Liver (tissue), 9 donors: ENCODE results near the gene HENMT1. TPM values are rescaled to one million over a fixed set of nuclear protein-coding genes. Genes with fewer than 3 reads are reported as not detected.

Source experiments
- DNase-seq: peaks from one replicate; pipeline ENCODE4 v3.0.0-alpha.2; 2017; ENCODE audit warnings: low spot score
- H3K27ac ChIP-seq, 2 donors: one replicate each; pipeline ENCODE4 v1.7.0; 2013; ENCODE audit warnings: inconsistent platforms in 2 of 2, low read length in 2 of 2, control low read depth in 1 of 2, low read depth in 1 of 2, mild to moderate bottlenecking in 1 of 2
- H3K27me3 ChIP-seq, 4 donors: one replicate each; pipeline versions ENCODE4 v1.6.1 to v1.7.0; 2013; ENCODE audit warnings: low read length in 3 of 4, inconsistent platforms in 1 of 4, mild to moderate bottlenecking in 1 of 4, moderate library complexity in 1 of 4; ENCODE audit not compliant: control insufficient read depth in 4 of 4, insufficient read depth in 4 of 4
- H3K36me3 ChIP-seq, 4 donors: one replicate each; pipeline versions ENCODE4 v1.6.1 to v1.7.0; 2013; ENCODE audit warnings: low read length in 3 of 4, mild to moderate bottlenecking in 3 of 4, low read depth in 1 of 4, moderate library complexity in 1 of 4; ENCODE audit not compliant: control insufficient read depth in 4 of 4, insufficient read depth in 3 of 4
- H3K4me1 ChIP-seq, 4 donors: one replicate each; pipeline versions ENCODE4 v1.6.1 to v1.7.0; 2013; ENCODE audit warnings: low read length in 3 of 4, mild to moderate bottlenecking in 3 of 4, moderate library complexity in 1 of 4; ENCODE audit not compliant: control insufficient read depth in 4 of 4, insufficient read depth in 4 of 4
- H3K4me3 ChIP-seq, 3 donors: one replicate each; pipeline versions ENCODE4 v1.6.1 to v1.7.0; 2013; ENCODE audit warnings: low read length in 3 of 3, control low read depth in 1 of 3, low read depth in 1 of 3, mild to moderate bottlenecking in 1 of 3
- H3K9ac ChIP-seq, 2 donors: one replicate each; pipeline ENCODE4 v1.7.0; 2013; ENCODE audit warnings: low read length in 2 of 2, mild to moderate bottlenecking in 2 of 2, moderate library complexity in 2 of 2, control low read depth in 1 of 2, low read depth in 1 of 2
- H3K9me3 ChIP-seq, 4 donors: one replicate each; pipeline versions ENCODE4 v1.6.1 to v1.7.0; 2013; ENCODE audit warnings: low read length in 3 of 4; ENCODE audit not compliant: control insufficient read depth in 4 of 4
- EGR1 ChIP-seq, 2 donors: IDR thresholded peaks; 2 replicates each; pipeline ENCODE4 v1.6.1; 2016 to 2018; ENCODE audit warnings: antibody characterized with exemption in 2 of 2, low read depth in 2 of 2
- FOXA1 ChIP-seq: IDR thresholded peaks from 2 replicates; pipeline ENCODE4 v1.6.1; 2016; ENCODE audit warnings: antibody characterized with exemption
- FOXA2 ChIP-seq: IDR thresholded peaks from 2 replicates; pipeline ENCODE4 v1.6.1; 2016; ENCODE audit warnings: antibody characterized with exemption
- GABPA ChIP-seq, 2 donors: IDR thresholded peaks in 1 of 2; conservative IDR thresholded peaks in 1 of 2; 2 replicates each; pipeline ENCODE4 v1.6.1; 2016; ENCODE audit warnings: antibody characterized with exemption in 2 of 2, mild to moderate bottlenecking in 1 of 2, moderate library complexity in 1 of 2
- HNF4G ChIP-seq: IDR thresholded peaks from 2 replicates; pipeline ENCODE4 v1.6.1; 2016; ENCODE audit warnings: antibody characterized with exemption
- JUND ChIP-seq, 2 donors: IDR thresholded peaks; 2 replicates each; pipeline ENCODE4 v1.6.1; 2016; ENCODE audit warnings: antibody characterized with exemption in 2 of 2
- NR2F2 ChIP-seq: IDR thresholded peaks from 2 replicates; pipeline ENCODE4 v1.6.1; 2016; ENCODE audit warnings: antibody characterized with exemption
- RAD21 ChIP-seq, 2 donors: IDR thresholded peaks; 2 replicates each; pipeline ENCODE4 v1.6.1; 2016; ENCODE audit warnings: antibody characterized with exemption in 2 of 2, mild to moderate bottlenecking in 2 of 2
- RXRA ChIP-seq, 2 donors: IDR thresholded peaks; 2 replicates each; pipeline ENCODE4 v1.6.1; 2017 to 2018; ENCODE audit warnings: antibody characterized with exemption in 2 of 2, mild to moderate bottlenecking in 1 of 2
- SP1 ChIP-seq: IDR thresholded peaks from 2 replicates; pipeline ENCODE4 v1.6.1; 2018; ENCODE audit warnings: antibody characterized with exemption, mild to moderate bottlenecking
- TAF1 ChIP-seq: conservative IDR thresholded peaks from 2 replicates; pipeline ENCODE4 v1.6.1; 2016; ENCODE audit warnings: antibody characterized with exemption, mild to moderate bottlenecking
- YY1 ChIP-seq: IDR thresholded peaks from 2 replicates; pipeline ENCODE4 v1.6.1; 2016; ENCODE audit warnings: antibody characterized with exemption, mild to moderate bottlenecking
- WGBS: extraction: QIAGEN DNeasy Blood & Tissue Kit; methylation state at CpG from one replicate; pipeline ENCODE4 v1.1.7; 2013; 5-methylcytosine and 5-hydroxymethylcytosine counted together
- polyA plus RNA-seq, 2 donors: library from polyadenylated mRNA; stranded (reverse) in 1 of 2; unstranded in 1 of 2; fragments of 200-250 nt in 1 of 2; fragments of >200 nt in 1 of 2; fragmentation: Nextera tagmentation in 1 of 2; extraction: Ambion mirVana in 1 of 2; gene quantifications; one replicate each; pipeline versions ENCODE4 v1.2.1 to v1.2.3, GENCODE V29; 2013 to 2015
- total RNA-seq, 2 donors: library from RNA; depleted of rRNA; stranded (reverse); fragments of >200 nt; gene quantifications; one replicate each; pipeline ENCODE4 v1.2.3, GENCODE V29; 2014
- TF ChIP-seq, protein P1 (sequence below): IDR thresholded peaks from 2 replicates; pipeline ENCODE4 v1.6.1; 2016; ENCODE audit warnings: antibody characterized with exemption
- TF ChIP-seq, protein P2 (sequence below): IDR thresholded peaks from 2 replicates; pipeline ENCODE4 v1.6.1; 2016; ENCODE audit warnings: antibody characterized with exemption
- TF ChIP-seq, protein P3 (sequence below): fragments of 150-350 bp; IDR thresholded peaks from 2 replicates; pipeline ENCODE4 v1.5.1; 2017; ENCODE audit warnings: improper control_type of control experiment, low read depth, low read length; ENCODE audit not compliant: missing input control
- TF ChIP-seq, protein P4 (sequence below): IDR thresholded peaks from 2 replicates; pipeline ENCODE4 v1.6.1; 2016; ENCODE audit warnings: antibody characterized with exemption, mild to moderate bottlenecking
- TF ChIP-seq, protein P5 (sequence below): IDR thresholded peaks from 2 replicates; pipeline ENCODE4 v1.6.1; 2016; ENCODE audit warnings: antibody characterized with exemption
- donor health status: healthy.
- donor health status: healthy.
- donor health status: healthy.
- donor health status: healthy.
- donor health status: healthy.

The HENMT1 gene
- total and polyA plus RNA-seq, 4 donors: 0.87 to 7.3 (median 1.1) TPM

DNA sequence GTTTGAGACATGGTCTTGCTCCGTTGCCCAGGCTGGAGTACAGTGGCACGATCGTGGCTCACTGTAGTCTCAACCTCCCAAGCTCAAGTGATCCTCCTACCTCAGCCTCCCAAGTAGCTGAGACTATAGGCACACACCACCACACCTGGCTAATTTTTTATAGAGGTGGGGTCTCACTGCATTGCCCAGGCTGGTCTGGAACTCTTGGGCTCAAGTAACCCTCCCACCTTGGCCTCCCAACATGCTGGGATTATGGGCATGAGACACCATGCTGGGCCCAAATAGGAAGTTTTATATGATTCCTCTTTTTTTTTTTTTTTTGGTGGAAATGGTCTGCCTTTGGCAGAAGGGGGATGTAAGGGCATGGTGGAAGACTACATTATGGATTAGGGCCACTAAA, 45.8 kb upstream of the HENMT1 start:
- Histone ChIP-seq H3K27ac (no peak overlapping the region), H3K4me1 (no peaks in the 10 kb centered on the region), H3K36me3 (no peaks in the 10 kb centered on the region), H3K4me3 (no peak overlapping the region), H3K27me3 (no peaks in the 10 kb centered on the region), H3K9ac (no peak overlapping the region), H3K9me3 (no peaks in the 10 kb centered on the region)
- WGBS: 91% methylated on average over 3 of the region's 3 CpGs
- TF ChIP-seq SP1 (no peak), RAD21 (IDR thresholded peaks at IDR 0.05) (no peak), FOXA1 (no peak), NR2F2 (no peak), EGR1 (IDR thresholded peaks at IDR 0.05; ENCODE audit: low read depth in 2 of 2) (no peak), TAF1 (no peak)
- TF ChIP-seq, protein P1, sequence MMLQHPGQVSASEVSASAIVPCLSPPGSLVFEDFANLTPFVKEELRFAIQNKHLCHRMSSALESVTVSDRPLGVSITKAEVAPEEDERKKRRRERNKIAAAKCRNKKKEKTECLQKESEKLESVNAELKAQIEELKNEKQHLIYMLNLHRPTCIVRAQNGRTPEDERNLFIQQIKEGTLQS: no peak
- TF ChIP-seq, protein P2, sequence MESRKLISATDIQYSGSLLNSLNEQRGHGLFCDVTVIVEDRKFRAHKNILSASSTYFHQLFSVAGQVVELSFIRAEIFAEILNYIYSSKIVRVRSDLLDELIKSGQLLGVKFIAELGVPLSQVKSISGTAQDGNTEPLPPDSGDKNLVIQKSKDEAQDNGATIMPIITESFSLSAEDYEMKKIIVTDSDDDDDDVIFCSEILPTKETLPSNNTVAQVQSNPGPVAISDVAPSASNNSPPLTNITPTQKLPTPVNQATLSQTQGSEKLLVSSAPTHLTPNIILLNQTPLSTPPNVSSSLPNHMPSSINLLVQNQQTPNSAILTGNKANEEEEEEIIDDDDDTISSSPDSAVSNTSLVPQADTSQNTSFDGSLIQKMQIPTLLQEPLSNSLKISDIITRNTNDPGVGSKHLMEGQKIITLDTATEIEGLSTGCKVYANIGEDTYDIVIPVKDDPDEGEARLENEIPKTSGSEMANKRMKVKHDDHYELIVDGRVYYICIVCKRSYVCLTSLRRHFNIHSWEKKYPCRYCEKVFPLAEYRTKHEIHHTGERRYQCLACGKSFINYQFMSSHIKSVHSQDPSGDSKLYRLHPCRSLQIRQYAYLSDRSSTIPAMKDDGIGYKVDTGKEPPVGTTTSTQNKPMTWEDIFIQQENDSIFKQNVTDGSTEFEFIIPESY: no peak
- DNase-seq: no peak

DNA sequence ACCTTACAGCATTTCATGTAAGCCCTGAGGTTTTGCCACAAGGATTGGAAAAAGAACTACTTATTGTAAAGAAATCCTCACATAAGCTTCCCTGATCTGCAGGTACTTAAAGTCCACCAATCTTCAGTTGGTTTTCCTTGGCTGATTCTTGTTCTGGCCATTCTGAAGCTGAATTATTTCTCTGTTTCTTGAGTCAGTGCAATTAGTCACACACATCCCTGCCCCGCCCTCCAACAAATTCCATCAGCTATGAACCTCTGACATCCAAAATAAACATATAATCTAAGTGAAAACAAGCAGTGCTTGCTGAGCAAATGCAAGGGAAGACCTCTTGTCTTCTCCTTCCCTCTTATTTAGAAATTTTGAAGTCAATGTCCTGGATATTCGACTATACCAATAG, 43.6 kb upstream of the HENMT1 start:
- no peaks in the 10 kb centered on the region for H3K4me1 ChIP-seq

DNA sequence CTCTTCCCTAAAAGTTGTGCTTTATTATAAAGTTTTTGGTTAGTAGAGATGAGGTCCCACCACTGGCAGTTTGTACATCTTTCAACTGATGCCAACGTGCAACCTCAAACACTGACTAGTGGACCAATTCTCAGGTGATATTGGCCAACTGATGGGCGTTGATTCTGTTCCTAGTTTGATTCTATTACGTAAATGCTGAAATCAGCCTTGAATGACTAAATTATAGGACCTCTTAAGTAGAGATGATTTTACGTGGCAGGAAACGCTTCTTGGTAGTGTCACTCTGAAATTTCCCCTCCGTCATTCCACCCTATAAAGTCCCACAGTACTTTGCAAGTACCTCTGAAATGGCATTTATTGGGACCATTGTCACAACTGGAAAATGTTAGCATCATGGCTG, 43.0 kb upstream of the HENMT1 start:
- 69% methylated on average over 6 of the region's 6 CpGs for WGBS
- no peak for TF ChIP-seq HNF4G
- TF ChIP-seq JUND (IDR thresholded peaks at IDR 0.05): no peak
- no peak for TF ChIP-seq TAF1
- TF ChIP-seq, protein P3, sequence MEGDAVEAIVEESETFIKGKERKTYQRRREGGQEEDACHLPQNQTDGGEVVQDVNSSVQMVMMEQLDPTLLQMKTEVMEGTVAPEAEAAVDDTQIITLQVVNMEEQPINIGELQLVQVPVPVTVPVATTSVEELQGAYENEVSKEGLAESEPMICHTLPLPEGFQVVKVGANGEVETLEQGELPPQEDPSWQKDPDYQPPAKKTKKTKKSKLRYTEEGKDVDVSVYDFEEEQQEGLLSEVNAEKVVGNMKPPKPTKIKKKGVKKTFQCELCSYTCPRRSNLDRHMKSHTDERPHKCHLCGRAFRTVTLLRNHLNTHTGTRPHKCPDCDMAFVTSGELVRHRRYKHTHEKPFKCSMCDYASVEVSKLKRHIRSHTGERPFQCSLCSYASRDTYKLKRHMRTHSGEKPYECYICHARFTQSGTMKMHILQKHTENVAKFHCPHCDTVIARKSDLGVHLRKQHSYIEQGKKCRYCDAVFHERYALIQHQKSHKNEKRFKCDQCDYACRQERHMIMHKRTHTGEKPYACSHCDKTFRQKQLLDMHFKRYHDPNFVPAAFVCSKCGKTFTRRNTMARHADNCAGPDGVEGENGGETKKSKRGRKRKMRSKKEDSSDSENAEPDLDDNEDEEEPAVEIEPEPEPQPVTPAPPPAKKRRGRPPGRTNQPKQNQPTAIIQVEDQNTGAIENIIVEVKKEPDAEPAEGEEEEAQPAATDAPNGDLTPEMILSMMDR: no peak
- TF ChIP-seq RXRA (IDR thresholded peaks at IDR 0.05): no peak
- TF ChIP-seq, protein P4, sequence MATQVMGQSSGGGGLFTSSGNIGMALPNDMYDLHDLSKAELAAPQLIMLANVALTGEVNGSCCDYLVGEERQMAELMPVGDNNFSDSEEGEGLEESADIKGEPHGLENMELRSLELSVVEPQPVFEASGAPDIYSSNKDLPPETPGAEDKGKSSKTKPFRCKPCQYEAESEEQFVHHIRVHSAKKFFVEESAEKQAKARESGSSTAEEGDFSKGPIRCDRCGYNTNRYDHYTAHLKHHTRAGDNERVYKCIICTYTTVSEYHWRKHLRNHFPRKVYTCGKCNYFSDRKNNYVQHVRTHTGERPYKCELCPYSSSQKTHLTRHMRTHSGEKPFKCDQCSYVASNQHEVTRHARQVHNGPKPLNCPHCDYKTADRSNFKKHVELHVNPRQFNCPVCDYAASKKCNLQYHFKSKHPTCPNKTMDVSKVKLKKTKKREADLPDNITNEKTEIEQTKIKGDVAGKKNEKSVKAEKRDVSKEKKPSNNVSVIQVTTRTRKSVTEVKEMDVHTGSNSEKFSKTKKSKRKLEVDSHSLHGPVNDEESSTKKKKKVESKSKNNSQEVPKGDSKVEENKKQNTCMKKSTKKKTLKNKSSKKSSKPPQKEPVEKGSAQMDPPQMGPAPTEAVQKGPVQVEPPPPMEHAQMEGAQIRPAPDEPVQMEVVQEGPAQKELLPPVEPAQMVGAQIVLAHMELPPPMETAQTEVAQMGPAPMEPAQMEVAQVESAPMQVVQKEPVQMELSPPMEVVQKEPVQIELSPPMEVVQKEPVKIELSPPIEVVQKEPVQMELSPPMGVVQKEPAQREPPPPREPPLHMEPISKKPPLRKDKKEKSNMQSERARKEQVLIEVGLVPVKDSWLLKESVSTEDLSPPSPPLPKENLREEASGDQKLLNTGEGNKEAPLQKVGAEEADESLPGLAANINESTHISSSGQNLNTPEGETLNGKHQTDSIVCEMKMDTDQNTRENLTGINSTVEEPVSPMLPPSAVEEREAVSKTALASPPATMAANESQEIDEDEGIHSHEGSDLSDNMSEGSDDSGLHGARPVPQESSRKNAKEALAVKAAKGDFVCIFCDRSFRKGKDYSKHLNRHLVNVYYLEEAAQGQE: no peak
- TF ChIP-seq, protein P1: no peak
- no peak for TF ChIP-seq EGR1 (IDR thresholded peaks at IDR 0.05; ENCODE audit: low read depth in 2 of 2)
- no peak for TF ChIP-seq GABPA (IDR thresholded peaks at IDR 0.05 in 1 of 2, conservative IDR thresholded peaks at IDR 0.05 in 1 of 2)
- TF ChIP-seq SP1: no peak
- TF ChIP-seq RAD21 (IDR thresholded peaks at IDR 0.05): no peak
- TF ChIP-seq, protein P5, sequence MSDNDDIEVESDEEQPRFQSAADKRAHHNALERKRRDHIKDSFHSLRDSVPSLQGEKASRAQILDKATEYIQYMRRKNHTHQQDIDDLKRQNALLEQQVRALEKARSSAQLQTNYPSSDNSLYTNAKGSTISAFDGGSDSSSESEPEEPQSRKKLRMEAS: no peak
- no peak for TF ChIP-seq FOXA2
- no peak for TF ChIP-seq YY1
- TF ChIP-seq FOXA1: no peak

More for the DNA sequence above, 43.6 kb upstream of the HENMT1 start:
- Histone ChIP-seq H3K9me3 (no peaks in the 10 kb centered on the region), H3K36me3 (peaks cover 0 to 19% (median 14%) of the 10 kb centered on the region in 4 donors), H3K9ac (no peak overlapping the region), H3K27me3 (no peaks in the 10 kb centered on the region), H3K27ac (no peak overlapping the region), H3K4me3 (no peak overlapping the region)
- 74% methylated on average over 2 of the region's 2 CpGs for WGBS
- TF ChIP-seq FOXA1 (no peak), FOXA2 (no peak)
- TF ChIP-seq, protein P5: no peak
- TF ChIP-seq, protein P1: no peak
- DNase-seq: no peak

More for the DNA sequence above, 43.0 kb upstream of the HENMT1 start:
- Histone ChIP-seq H3K4me3 (no peak overlapping the region), H3K36me3 (peaks cover 0 to 25% (median 19%) of the 10 kb centered on the region in 4 donors), H3K9me3 (no peaks in the 10 kb centered on the region), H3K27ac (no peak overlapping the region), H3K9ac (no peak overlapping the region), H3K27me3 (no peaks in the 10 kb centered on the region), H3K4me1 (no peaks in the 10 kb centered on the region)
- DNase-seq: no peak
